ENCODE results near the gene TM4SF20.

DNA sequence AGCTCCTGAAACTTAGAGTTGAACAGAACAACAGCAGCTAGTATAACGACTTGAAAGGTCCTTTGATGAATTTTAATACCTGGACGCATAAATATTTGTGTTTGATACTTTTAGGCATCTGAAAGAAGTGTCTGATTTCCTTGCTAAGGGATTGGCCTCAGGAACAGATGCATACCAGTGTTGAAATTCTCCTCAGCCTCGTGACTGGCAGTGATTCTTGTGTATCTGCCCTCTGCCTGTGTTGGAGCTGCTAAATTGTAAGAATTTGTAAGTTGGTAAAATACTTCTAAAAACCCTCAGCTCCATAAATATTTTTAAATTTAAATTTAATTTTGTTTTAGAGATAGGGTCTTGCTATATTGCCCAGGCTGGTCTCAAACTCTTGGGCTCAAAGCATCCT, 31.1 kb upstream of the TM4SF20 start:
- TF ChIP-seq POLR2AphosphoS5 (IDR thresholded peaks at IDR 0.05; ENCODE audit: borderline replicate concordance, low read depth, low read length) = no peak
- no peak for TF ChIP-seq EZH2 (IDR thresholded peaks at IDR 0.05)
